Right lobe of liver (tissue), 6 donors: ENCODE measurements around the gene COL27A1. TPM values are rescaled to one million over a fixed set of nuclear protein-coding genes. Genes with fewer than 3 reads are reported as not detected.

Source experiments
- ATAC-seq, 4 donors: fragments of 200-7000 bp; cut with Tn5 transposase; one replicate each; pipeline ENCODE4 v1.9.1; 2020; ENCODE audit warnings: mild to moderate bottlenecking in 4 of 4, moderate library complexity in 4 of 4
- DNase-seq, 3 donors: peaks; one replicate each; pipeline ENCODE4 v3.0.0-alpha.2; 2020
- H3K27ac ChIP-seq, 3 donors: fragments of 200-600 bp; one replicate each; pipeline ENCODE4 v1.8.0; 2022
- H3K27me3 ChIP-seq, 2 donors: fragments of 200-600 bp; one replicate each; pipeline ENCODE4 v1.8.0; 2022
- H3K36me3 ChIP-seq, 4 donors: fragments of 200-600 bp; sonication (generic) in 1 of 4; one replicate each; pipeline versions ENCODE4 v1.5.1 to v1.8.0; 2017 to 2022; ENCODE audit warnings: control low read depth in 1 of 4
- H3K4me1 ChIP-seq, 4 donors: fragments of 200-600 bp; sonication (generic) in 1 of 4; one replicate each; pipeline versions ENCODE4 v1.5.1 to v1.8.0; 2017 to 2022; ENCODE audit warnings: control low read depth in 1 of 4
- H3K4me3 ChIP-seq, 3 donors: fragments of 200-600 bp; one replicate each; pipeline ENCODE4 v1.8.0; 2022
- H3K9me3 ChIP-seq, 4 donors: fragments of 200-600 bp; sonication (generic) in 1 of 4; one replicate each; pipeline versions ENCODE4 v1.5.1 to v1.8.0; 2017 to 2022; ENCODE audit warnings: control low read depth in 1 of 4
- POLR2A ChIP-seq: fragments of 450-650 bp; IDR thresholded peaks from one replicate; pipeline ENCODE4 v1.6.1; 2017; ENCODE audit warnings: antibody characterized with exemption, mild to moderate bottlenecking
- WGBS: methylation state at CpG from one replicate; pipeline ENCODE4 v1.1.6; 2018; ENCODE audit warnings: low coverage, low lambda C conversion rate; ENCODE audit not compliant: insufficient coverage; ENCODE audit errors: missing lambda C conversion rate; 5-methylcytosine and 5-hydroxymethylcytosine counted together
- intact Hi-C, 2 donors: fragments of 100-400 bp; cut with DNase I; formaldehyde crosslinking; loops; one replicate each; pipeline versions ENCODE4 v1.11.2 to v1.14.1; 2022
- total RNA-seq, 6 experiments: library from RNA; depleted of rRNA in 2 of 6; stranded (reverse); fragments of >200 nt in 2 of 6; fragmentation: NEBNext Ultra II Directional in 3 of 6; extraction: Animal tissue kit (Norgen Biotek cat#: 25700) in 3 of 6; gene quantifications; one replicate each; pipeline versions ENCODE4 v1.1.0 to v1.2.4, GENCODE V29; 2016 to 2023
- TF ChIP-seq, protein P1 (sequence below), 4 donors: fragments of 200-600 bp in 3 of 4; fragments of 450-650 bp in 1 of 4; IDR thresholded peaks; one replicate each; pipeline versions ENCODE4 v1.5.1 to v1.8.0; 2016 to 2022; ENCODE audit warnings: antibody characterized with exemption in 4 of 4, mild to moderate bottlenecking in 2 of 4
- donor health status: DM: no; HTN: yes; CAD: no.
- donor health status: DM: no; HTN: no; CAD: no.
- donor health status: DM: no; HTN: no; CAD: no.
- donor health status: DM: no; HTN: yes; CAD: no.
- donor health status: DM: no; HTN: yes; CAD: no.

Gene COL27A1
- total RNA-seq, 6 experiments from 2014 or later: 11.8 to 51.9 (median 29.3) TPM

DNA sequence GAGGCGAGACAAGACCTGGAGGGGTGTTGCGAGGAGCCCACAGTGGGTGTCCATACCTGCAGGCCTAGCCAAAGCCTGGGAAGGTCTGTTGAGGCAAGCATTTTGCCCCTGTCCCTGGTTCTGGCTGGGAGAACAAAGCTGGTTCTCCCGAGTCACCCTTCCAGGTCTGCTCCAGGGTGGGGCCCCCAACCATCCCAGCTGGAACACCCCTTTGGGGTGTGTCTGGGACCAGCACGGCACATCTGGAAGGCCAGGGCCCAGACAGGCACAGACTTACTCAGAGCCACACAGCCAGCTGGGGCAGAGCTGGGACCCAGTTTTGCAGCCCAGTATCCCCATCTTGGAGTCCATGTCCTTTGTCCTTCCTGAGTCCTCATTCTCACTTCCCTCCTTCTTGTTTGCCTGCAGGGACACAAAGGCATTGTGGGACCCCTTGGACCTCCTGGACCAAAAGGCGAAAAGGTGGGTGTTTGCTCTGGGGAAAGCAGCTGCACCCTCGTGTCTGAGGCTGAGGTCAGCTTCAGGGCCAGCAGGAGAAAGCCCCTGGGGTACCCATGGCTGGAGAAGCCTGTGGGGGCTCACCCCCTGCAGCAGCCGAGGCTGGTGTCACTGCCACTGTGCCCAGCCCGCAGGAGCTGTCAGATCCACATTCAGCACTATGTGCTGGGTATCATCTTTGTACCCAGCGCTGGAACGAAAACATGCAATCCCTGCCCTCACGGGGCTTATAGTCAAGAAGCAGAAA, 129.2 kb downstream of the COL27A1 start:
- intact Hi-C loops: loop anchor here in 1 of 2 donors (5.0 kb wide), 1 partner anchor 187 kb away; the partner anchor contains the start of gene KIF12
- Histone ChIP-seq H3K27me3 (no peaks in the 10 kb centered on the region), H3K9me3 (no peaks in the 10 kb centered on the region), H3K36me3 (peaks cover 0 to 6% (median 0%) of the 10 kb centered on the region in 4 donors), H3K27ac (no peak overlapping the region), H3K4me1 (no peaks in the 10 kb centered on the region), H3K4me3 (no peak overlapping the region)
- DNase-seq (peak in 2 of 3 donors; percentile 37 to 38), ATAC-seq (no peak)
- WGBS: 90% methylated on average over 4 of the region's 11 CpGs
- TF ChIP-seq POLR2A: no peak
- TF ChIP-seq, protein P1, sequence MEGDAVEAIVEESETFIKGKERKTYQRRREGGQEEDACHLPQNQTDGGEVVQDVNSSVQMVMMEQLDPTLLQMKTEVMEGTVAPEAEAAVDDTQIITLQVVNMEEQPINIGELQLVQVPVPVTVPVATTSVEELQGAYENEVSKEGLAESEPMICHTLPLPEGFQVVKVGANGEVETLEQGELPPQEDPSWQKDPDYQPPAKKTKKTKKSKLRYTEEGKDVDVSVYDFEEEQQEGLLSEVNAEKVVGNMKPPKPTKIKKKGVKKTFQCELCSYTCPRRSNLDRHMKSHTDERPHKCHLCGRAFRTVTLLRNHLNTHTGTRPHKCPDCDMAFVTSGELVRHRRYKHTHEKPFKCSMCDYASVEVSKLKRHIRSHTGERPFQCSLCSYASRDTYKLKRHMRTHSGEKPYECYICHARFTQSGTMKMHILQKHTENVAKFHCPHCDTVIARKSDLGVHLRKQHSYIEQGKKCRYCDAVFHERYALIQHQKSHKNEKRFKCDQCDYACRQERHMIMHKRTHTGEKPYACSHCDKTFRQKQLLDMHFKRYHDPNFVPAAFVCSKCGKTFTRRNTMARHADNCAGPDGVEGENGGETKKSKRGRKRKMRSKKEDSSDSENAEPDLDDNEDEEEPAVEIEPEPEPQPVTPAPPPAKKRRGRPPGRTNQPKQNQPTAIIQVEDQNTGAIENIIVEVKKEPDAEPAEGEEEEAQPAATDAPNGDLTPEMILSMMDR (IDR thresholded peaks at IDR 0.05): no peak

DNA sequence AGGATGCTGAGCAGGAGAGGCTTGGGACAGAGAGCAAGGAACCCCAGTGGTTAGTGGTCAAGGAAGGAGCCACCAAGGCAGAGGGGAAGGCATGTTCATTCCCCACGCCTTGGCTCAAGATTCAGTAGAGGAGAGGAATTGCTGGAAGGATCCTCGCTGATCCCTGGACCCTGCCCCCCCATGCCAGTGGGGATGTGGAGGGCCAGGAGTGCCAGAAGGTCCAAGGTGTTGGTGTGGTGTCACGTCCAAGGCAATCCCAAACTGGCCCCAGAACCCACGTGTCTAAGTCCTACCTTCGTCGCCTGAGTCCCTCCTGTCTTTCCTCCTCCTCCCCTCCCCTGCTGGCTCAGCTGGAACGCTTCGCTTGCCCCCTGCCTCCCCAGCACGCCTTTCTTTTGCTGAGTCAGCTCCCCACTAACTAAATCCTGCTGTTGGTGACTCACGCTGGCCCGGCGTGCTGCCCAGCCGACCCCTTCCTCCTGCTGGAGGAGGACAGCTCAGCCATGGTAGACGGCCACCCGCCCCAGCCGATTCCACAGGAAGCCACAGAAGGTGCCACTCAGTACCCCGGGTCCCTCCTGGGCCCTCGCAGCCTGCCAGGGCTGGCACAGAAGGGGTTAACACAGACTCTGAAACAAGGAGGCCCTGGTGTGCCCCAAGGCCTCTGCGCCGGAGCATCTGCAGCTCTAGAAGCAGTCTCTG, 130.0 kb downstream of the COL27A1 start:
- H3K4me3 ChIP-seq: no peak overlapping the region
- H3K4me1 ChIP-seq: no peaks in the 10 kb centered on the region
- ATAC-seq (no peak), DNase-seq (peak in 2 of 3 donors; percentile 40)
- H3K36me3 ChIP-seq: peaks cover 0 to 6% (median 0%) of the 10 kb centered on the region in 4 donors
- WGBS: 81% methylated on average over 18 of the region's 20 CpGs
- TF ChIP-seq, protein P1 (IDR thresholded peaks at IDR 0.05): no peak
- no peak for TF ChIP-seq POLR2A
- no peaks in the 10 kb centered on the region for H3K27me3 ChIP-seq
- H3K9me3 ChIP-seq: no peaks in the 10 kb centered on the region
- intact Hi-C loops: loop anchor here in 1 of 2 donors (5.0 kb wide), 1 partner anchor 188 kb away; the partner anchor contains the start of gene KIF12
- H3K27ac ChIP-seq: no peak overlapping the region

DNA sequence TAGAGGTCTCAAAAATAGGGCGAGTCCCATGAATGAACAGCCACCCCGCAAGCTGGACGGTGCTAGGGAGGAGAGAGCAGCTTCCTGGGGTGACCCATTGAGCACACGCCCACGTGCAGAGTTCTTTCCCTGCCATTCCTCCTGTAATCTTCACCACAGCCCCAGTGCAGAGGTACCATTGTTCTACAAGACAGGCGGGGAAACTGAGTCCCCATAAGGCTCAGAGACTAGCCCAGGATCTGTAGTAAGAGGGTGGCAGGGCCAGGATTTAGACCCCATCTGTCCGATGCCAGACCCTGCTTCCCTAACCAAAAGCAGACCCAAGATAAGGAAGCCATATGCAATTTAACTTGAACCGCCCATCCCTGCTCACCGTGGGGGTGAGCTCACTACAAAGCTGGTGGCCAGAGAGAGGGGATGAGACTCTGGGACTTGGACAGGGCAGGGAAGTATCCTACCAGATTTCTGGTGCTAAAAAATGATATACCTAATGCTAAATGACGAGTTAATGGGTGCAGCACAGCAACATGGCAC, 130.9 kb downstream of the COL27A1 start:
- no peak for TF ChIP-seq POLR2A
- TF ChIP-seq, protein P1 (IDR thresholded peaks at IDR 0.05): no peak
- no peak overlapping the region for H3K4me3 ChIP-seq
- DNase-seq (peak in 2 of 3 donors; percentile 18 to 23), ATAC-seq (no peak)
- 89% methylated on average over 8 of the region's 10 CpGs for WGBS
- H3K4me1 ChIP-seq: no peaks in the 10 kb centered on the region
- H3K36me3 ChIP-seq: peaks cover 0 to 6% (median 0%) of the 10 kb centered on the region in 4 donors
- intact Hi-C loops: loop anchor here in 1 of 2 donors (5.0 kb wide), 1 partner anchor 189 kb away; the partner anchor contains the start of gene KIF12
- no peaks in the 10 kb centered on the region for H3K9me3 ChIP-seq
- H3K27ac ChIP-seq: no peak overlapping the region
- no peaks in the 10 kb centered on the region for H3K27me3 ChIP-seq

DNA sequence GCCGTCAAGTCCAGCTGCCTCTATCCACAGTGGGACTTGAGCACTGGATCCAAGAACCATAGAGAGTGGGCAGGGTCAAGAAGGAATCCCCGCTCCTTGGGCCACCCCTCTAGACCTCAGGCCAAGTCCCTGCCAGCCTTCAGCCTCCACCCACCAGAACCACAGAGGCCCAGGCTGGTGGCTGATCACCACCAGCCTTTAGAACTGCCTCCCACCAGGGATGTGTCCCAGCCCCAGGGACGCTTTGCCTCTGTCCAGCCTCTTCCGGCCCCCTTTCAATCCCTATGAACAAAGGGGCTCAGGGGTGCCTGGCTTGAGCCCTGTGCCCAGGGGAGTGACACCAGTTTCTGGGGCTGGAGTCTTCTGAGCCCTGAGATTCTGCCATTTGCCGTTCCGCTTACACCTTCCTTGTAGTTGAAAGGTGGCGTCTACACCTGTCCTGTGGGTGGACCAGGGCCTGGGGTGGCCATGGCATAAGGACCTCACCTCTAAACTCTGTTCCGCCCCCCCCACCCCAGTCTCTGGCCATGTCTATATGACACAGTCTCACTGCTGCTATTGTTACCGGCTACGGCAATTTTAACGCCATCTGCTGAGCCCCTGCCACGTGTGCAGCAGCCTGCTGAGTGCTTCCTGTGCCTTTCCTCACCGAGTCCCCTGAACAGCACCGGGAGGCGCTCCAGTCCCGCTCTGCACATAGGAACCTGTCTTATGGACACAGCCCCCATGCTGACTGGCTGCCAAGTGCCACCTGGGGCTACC, 131.8 kb downstream of the COL27A1 start:
- WGBS: 85% methylated on average over 4 of the region's 16 CpGs
- Histone ChIP-seq H3K4me3 (no peak overlapping the region), H3K4me1 (no peaks in the 10 kb centered on the region), H3K27me3 (no peaks in the 10 kb centered on the region), H3K27ac (no peak overlapping the region), H3K9me3 (no peaks in the 10 kb centered on the region), H3K36me3 (peaks cover 0 to 8% (median 0%) of the 10 kb centered on the region in 4 donors)
- TF ChIP-seq POLR2A: no peak
- TF ChIP-seq, protein P1 (IDR thresholded peaks at IDR 0.05): no peak
- ATAC-seq (no peak), DNase-seq (peak in 2 of 3 donors; percentile 40 to 57)
- intact Hi-C loops: loop anchor here in 1 of 2 donors (5.0 kb wide), 1 partner anchor 190 kb away; the partner anchor contains the start of gene KIF12
